ENCODE results near the gene EVC2. TPM values are rescaled to one million over a fixed set of nuclear protein-coding genes. Genes with fewer than 3 reads are reported as not detected.

The EVC2 gene
- total RNA-seq, 2 donors from 2014 or later = 8.6 to 13.2 TPM

DNA sequence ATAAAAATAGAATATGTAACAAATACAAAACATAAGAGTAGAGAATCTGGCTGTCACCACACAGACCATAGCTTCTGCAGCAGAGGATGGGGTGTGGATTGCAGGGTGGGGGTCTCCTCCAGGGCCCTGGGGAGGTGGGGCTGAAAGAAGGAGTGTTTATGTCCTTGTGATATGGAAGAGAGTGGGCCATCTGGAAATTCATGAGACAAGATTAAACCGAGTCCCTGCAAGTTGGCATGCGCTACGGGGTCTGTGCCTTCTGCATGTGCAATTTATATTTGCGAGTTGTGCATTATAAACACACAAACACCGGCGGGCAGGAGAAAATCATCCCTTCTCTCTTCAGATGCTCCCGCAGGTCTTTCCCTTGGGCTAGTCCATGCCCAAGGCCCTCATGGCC, 145.9 kb downstream of the EVC2 start:
- 96 to 97% methylated on average over 7 of the region's 7 CpGs for WGBS, 2 donors
- H3K9me3 ChIP-seq = no peaks in the 10 kb centered on the region
- H3K4me3 ChIP-seq = no peak overlapping the region
- ATAC-seq (no peak), DNase-seq (no peak)
- H3K4me1 ChIP-seq = no peaks in the 10 kb centered on the region
- intact Hi-C loops (cut with DNase I) = no loop called here
- H3K36me3 ChIP-seq (replicated peaks in 1 of 2; ENCODE audit: insufficient read depth in 1 of 2, low read depth in 2 of 2) = no peaks in the 10 kb centered on the region
- no peak overlapping the region for H3K27ac ChIP-seq
- no peaks in the 10 kb centered on the region for H3K27me3 ChIP-seq
- no peak for TF ChIP-seq POLR2A (IDR thresholded peaks at IDR 0.05)
- TF ChIP-seq, protein P1, sequence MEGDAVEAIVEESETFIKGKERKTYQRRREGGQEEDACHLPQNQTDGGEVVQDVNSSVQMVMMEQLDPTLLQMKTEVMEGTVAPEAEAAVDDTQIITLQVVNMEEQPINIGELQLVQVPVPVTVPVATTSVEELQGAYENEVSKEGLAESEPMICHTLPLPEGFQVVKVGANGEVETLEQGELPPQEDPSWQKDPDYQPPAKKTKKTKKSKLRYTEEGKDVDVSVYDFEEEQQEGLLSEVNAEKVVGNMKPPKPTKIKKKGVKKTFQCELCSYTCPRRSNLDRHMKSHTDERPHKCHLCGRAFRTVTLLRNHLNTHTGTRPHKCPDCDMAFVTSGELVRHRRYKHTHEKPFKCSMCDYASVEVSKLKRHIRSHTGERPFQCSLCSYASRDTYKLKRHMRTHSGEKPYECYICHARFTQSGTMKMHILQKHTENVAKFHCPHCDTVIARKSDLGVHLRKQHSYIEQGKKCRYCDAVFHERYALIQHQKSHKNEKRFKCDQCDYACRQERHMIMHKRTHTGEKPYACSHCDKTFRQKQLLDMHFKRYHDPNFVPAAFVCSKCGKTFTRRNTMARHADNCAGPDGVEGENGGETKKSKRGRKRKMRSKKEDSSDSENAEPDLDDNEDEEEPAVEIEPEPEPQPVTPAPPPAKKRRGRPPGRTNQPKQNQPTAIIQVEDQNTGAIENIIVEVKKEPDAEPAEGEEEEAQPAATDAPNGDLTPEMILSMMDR (IDR thresholded peaks at IDR 0.05) = no peak

DNA sequence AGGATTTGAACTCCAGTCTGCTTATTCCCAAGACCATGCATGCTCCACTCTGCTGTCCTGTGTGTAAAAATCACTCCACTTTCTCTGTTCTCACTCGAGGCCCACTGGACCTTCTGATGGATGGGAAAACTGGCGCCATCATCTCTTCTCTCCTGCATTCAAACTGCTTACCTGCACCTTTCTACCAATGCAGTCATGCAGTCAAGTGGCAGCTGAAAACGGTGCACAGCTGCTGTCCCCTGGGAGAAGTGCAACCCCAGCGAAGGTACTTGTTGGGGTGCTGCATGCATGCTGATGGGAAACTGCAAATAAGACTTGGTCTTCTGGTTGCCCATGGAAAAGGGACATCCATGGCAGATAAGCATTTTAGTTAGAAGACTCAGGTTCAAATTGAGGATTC, 147.1 kb downstream of the EVC2 start:
- Histone ChIP-seq H3K4me3 (no peak overlapping the region), H3K27me3 (no peaks in the 10 kb centered on the region), H3K27ac (no peak overlapping the region), H3K9me3 (no peaks in the 10 kb centered on the region), H3K4me1 (no peaks in the 10 kb centered on the region), H3K36me3 (replicated peaks in 1 of 2; ENCODE audit: insufficient read depth in 1 of 2, low read depth in 2 of 2) (no peaks in the 10 kb centered on the region)
- WGBS, 2 donors = 72 to 82% methylated on average over 4 of the region's 4 CpGs
- intact Hi-C loops (cut with DNase I) = no loop called here
- DNase-seq (no peak), ATAC-seq (no peak)
- TF ChIP-seq POLR2A (IDR thresholded peaks at IDR 0.05) = no peak
- TF ChIP-seq, protein P1 (IDR thresholded peaks at IDR 0.05) = no peak

DNA sequence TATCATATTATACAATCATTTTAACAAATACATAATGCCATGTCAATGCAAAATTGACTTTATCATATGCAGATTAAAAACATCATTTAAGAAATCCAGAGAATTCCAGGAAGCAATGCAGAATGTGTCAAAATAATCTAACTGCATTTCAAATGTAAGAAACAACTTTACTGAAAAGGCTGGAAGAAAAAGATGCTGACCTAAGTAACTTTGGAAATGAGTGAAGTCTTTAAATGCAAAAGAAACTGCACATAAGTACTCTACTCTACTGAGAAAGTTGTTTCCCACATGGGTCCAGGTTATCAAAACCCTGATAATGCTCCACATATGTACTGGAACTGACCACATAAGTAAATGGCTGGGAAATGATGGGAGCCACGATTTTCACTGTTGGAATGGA, 149.9 kb downstream of the EVC2 start:
- ATAC-seq (no peak), DNase-seq (no peak)
- TF ChIP-seq POLR2A (IDR thresholded peaks at IDR 0.05) = no peak
- TF ChIP-seq, protein P1 (IDR thresholded peaks at IDR 0.05) = no peak
- no peaks in the 10 kb centered on the region for H3K9me3 ChIP-seq
- intact Hi-C loops (cut with DNase I) = no loop called here
- H3K36me3 ChIP-seq (replicated peaks in 1 of 2; ENCODE audit: insufficient read depth in 1 of 2, low read depth in 2 of 2) = no peaks in the 10 kb centered on the region
- H3K27ac ChIP-seq = no peak overlapping the region
- no peaks in the 10 kb centered on the region for H3K4me1 ChIP-seq
- no peaks in the 10 kb centered on the region for H3K27me3 ChIP-seq
- H3K4me3 ChIP-seq = no peak overlapping the region
- WGBS, 2 donors = 52 to 67% methylated on average over 1 of the region's 1 CpG

DNA sequence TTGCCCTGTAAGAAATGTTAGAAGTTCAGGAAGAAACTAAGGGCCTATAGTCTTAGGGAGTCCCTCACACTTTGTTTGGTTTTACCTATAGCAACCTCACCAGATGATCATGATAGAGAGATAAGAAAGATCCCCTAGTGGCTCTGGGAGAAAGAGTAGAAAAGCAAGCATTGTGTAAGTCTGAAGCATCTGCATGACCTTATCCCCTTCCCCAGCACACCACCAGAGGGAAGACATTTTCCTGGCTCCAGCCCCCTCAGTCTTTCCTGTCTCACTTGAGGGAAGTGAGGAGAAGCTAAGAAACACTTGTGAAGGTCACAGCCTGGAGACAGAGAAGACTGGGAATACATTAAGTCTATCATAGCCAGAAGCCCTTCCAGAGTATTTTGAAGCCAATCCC, 154.0 kb downstream of the EVC2 start:
- Histone ChIP-seq H3K9me3 (no peaks in the 10 kb centered on the region), H3K36me3 (replicated peaks in 1 of 2; ENCODE audit: insufficient read depth in 1 of 2, low read depth in 2 of 2) (no peaks in the 10 kb centered on the region), H3K27ac (no peak overlapping the region), H3K4me1 (no peaks in the 10 kb centered on the region), H3K4me3 (no peak overlapping the region), H3K27me3 (no peaks in the 10 kb centered on the region)
- intact Hi-C loops (cut with DNase I) = no loop called here
- no peak for TF ChIP-seq POLR2A (IDR thresholded peaks at IDR 0.05)
- TF ChIP-seq, protein P1 (IDR thresholded peaks at IDR 0.05) = no peak
- DNase-seq (no peak), ATAC-seq (no peak)

DNA sequence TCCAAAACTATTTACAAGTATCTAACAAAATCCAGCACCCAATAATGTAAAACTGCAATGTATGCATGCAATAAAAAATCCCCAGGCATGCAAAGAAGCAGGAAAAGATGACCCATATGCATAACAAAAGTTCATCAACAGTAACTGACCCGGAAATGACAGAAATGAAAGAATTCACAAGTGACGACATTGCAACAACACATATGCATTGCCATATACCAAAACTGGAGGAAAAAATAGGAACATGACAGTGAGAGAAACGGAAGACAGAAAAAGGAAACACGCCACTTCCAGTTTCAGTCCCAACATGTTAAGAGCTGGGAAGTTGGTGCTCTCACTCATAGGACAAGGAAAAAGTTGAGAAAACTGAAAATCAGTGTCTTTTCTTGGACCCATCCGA, 154.6 kb downstream of the EVC2 start:
- Histone ChIP-seq H3K9me3 (no peaks in the 10 kb centered on the region), H3K27me3 (no peaks in the 10 kb centered on the region), H3K27ac (no peak overlapping the region), H3K36me3 (replicated peaks in 1 of 2; ENCODE audit: insufficient read depth in 1 of 2, low read depth in 2 of 2) (no peaks in the 10 kb centered on the region), H3K4me1 (no peaks in the 10 kb centered on the region), H3K4me3 (no peak overlapping the region)
- ATAC-seq (no peak), DNase-seq (no peak)
- 79 to 85% methylated on average over 5 of the region's 5 CpGs for WGBS, 2 donors
- intact Hi-C loops (cut with DNase I) = no loop called here
- TF ChIP-seq POLR2A (IDR thresholded peaks at IDR 0.05) = no peak
- TF ChIP-seq, protein P1 (IDR thresholded peaks at IDR 0.05) = no peak

Data from body of pancreas (tissue), 4 donors.